ENCODE data around the gene HOXA7.
A peak's percentile ranks its signal among the peaks of the same experiment; 100 is the strongest.

HOXA7 gene

GRCh38 chr7:27129729-27130539, 26.5 kb downstream of the HOXA7 start (continued):
- 0 out of 2 replicates have a peak, but pooled peaks have one; percentile 49 for TF ChIP-seq KLF7 (tag by site-specific recombination; IDR thresholded peaks at IDR 0.05; ENCODE audit: borderline replicate concordance)
- peak; percentile 41 for TF ChIP-seq OVOL3 (tag by site-specific recombination; IDR thresholded peaks at IDR 0.05)
- peak; percentile 47 for TF ChIP-seq ZNF341 (tag by site-specific recombination; IDR thresholded peaks at IDR 0.05; ENCODE audit: low read depth)
- TF ChIP-seq WT1 (tag by site-specific recombination; IDR thresholded peaks at IDR 0.05) = peak; percentile 62; the same call in 1 of the 2 replicates
- 0 out of 2 replicates have a peak, but pooled peaks have one; percentile 35 for TF ChIP-seq ZNF501 (tag by site-specific recombination; IDR thresholded peaks at IDR 0.05)
- TF ChIP-seq FEZF1 (tag by site-specific recombination; IDR thresholded peaks at IDR 0.05) = peak; percentile 96
- TF ChIP-seq PRDM4 (tag by site-specific recombination; IDR thresholded peaks at IDR 0.05) = peak; percentile 83
- TF ChIP-seq ZNF366 (tag by site-specific recombination; conservative IDR thresholded peaks at IDR 0.05) = peak; percentile 9
- peak; percentile 47; the same call in 1 of the 2 replicates for TF ChIP-seq ZNF18 (tag by site-specific recombination; IDR thresholded peaks at IDR 0.05)
- TF ChIP-seq KLF1 (tag by site-specific recombination; IDR thresholded peaks at IDR 0.05) = no peak
- peak; percentile 80 for TF ChIP-seq ZNF76 (tag by site-specific recombination; IDR thresholded peaks at IDR 0.05; ENCODE audit: borderline replicate concordance, low read depth)
- TF ChIP-seq ELK4 (IDR thresholded peaks at IDR 0.05; ENCODE audit: borderline replicate concordance, low read depth, low read length) = no peak
- TF ChIP-seq GLI2 (tag by site-specific recombination; IDR thresholded peaks at IDR 0.05; ENCODE audit: borderline replicate concordance, low read depth) = peak; percentile 57; the same call in 1 of the 2 replicates
- peak; percentile 58; the same call in 1 of the 2 replicates for TF ChIP-seq ZNF488 (tag by site-specific recombination; IDR thresholded peaks at IDR 0.05)
- TF ChIP-seq TCF7L2 (IDR thresholded peaks at IDR 0.05; ENCODE audit: borderline replicate concordance, low read depth, low read length) = peak; percentile 95
- TF ChIP-seq ZBTB21 (tag by site-specific recombination; IDR thresholded peaks at IDR 0.05) = no peak
- TF ChIP-seq, protein P1, sequence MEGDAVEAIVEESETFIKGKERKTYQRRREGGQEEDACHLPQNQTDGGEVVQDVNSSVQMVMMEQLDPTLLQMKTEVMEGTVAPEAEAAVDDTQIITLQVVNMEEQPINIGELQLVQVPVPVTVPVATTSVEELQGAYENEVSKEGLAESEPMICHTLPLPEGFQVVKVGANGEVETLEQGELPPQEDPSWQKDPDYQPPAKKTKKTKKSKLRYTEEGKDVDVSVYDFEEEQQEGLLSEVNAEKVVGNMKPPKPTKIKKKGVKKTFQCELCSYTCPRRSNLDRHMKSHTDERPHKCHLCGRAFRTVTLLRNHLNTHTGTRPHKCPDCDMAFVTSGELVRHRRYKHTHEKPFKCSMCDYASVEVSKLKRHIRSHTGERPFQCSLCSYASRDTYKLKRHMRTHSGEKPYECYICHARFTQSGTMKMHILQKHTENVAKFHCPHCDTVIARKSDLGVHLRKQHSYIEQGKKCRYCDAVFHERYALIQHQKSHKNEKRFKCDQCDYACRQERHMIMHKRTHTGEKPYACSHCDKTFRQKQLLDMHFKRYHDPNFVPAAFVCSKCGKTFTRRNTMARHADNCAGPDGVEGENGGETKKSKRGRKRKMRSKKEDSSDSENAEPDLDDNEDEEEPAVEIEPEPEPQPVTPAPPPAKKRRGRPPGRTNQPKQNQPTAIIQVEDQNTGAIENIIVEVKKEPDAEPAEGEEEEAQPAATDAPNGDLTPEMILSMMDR (tag by site-specific recombination; IDR thresholded peaks at IDR 0.05) = 0 out of 2 replicates have a peak, but pooled peaks have one; percentile 49
- TF ChIP-seq, protein P2, sequence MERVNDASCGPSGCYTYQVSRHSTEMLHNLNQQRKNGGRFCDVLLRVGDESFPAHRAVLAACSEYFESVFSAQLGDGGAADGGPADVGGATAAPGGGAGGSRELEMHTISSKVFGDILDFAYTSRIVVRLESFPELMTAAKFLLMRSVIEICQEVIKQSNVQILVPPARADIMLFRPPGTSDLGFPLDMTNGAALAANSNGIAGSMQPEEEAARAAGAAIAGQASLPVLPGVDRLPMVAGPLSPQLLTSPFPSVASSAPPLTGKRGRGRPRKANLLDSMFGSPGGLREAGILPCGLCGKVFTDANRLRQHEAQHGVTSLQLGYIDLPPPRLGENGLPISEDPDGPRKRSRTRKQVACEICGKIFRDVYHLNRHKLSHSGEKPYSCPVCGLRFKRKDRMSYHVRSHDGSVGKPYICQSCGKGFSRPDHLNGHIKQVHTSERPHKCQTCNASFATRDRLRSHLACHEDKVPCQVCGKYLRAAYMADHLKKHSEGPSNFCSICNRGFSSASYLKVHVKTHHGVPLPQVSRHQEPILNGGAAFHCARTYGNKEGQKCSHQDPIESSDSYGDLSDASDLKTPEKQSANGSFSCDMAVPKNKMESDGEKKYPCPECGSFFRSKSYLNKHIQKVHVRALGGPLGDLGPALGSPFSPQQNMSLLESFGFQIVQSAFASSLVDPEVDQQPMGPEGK (tag by site-specific recombination; IDR thresholded peaks at IDR 0.05) = peak; percentile 38
- TF ChIP-seq KLF10 (tag by site-specific recombination; IDR thresholded peaks at IDR 0.05) = peak; percentile 80; the same call in 1 of the 2 replicates
- TF ChIP-seq, protein P3, sequence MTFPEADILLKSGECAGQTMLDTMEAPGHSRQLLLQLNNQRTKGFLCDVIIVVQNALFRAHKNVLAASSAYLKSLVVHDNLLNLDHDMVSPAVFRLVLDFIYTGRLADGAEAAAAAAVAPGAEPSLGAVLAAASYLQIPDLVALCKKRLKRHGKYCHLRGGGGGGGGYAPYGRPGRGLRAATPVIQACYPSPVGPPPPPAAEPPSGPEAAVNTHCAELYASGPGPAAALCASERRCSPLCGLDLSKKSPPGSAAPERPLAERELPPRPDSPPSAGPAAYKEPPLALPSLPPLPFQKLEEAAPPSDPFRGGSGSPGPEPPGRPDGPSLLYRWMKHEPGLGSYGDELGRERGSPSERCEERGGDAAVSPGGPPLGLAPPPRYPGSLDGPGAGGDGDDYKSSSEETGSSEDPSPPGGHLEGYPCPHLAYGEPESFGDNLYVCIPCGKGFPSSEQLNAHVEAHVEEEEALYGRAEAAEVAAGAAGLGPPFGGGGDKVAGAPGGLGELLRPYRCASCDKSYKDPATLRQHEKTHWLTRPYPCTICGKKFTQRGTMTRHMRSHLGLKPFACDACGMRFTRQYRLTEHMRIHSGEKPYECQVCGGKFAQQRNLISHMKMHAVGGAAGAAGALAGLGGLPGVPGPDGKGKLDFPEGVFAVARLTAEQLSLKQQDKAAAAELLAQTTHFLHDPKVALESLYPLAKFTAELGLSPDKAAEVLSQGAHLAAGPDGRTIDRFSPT (tag by site-specific recombination; IDR thresholded peaks at IDR 0.05) = peak; percentile 39; the same call in 1 of the 2 replicates
- no peak for TF ChIP-seq RBAK (tag by site-specific recombination; IDR thresholded peaks at IDR 0.05)
- peak; percentile 94 for TF ChIP-seq ZBTB8A (tag by site-specific recombination; IDR thresholded peaks at IDR 0.05)
- TF ChIP-seq BCL11A (tag by site-specific recombination; IDR thresholded peaks at IDR 0.05; ENCODE audit: low read depth) = no peak
- TF ChIP-seq ZSCAN30 (tag by site-specific recombination; IDR thresholded peaks at IDR 0.05) = peak; percentile 87
- no peak for TF ChIP-seq ZNF350 (tag by site-specific recombination; IDR thresholded peaks at IDR 0.05)
